HL-60 (cell line): Measurements from ENCODE around the gene REPS1.

Experiments
- CTCF ChIP-seq: IDR thresholded peaks from one replicate; pipeline ENCODE4 v1.5.1; 2011; ENCODE audit warnings: low read length, control low read depth, inconsistent platforms; ENCODE audit not compliant: insufficient read depth
- GABPA ChIP-seq: IDR thresholded peaks from 2 replicates; pipeline ENCODE4 v1.6.1; 2012; ENCODE audit warnings: low read depth
- POLR2AphosphoS5 ChIP-seq: IDR thresholded peaks from 2 replicates; pipeline ENCODE4 v1.6.1; 2012; ENCODE audit warnings: low read depth
- REST ChIP-seq: IDR thresholded peaks from 2 replicates; pipeline ENCODE4 v1.6.1; 2012; ENCODE audit warnings: low read depth; ENCODE audit not compliant: insufficient replicate concordance
- SPI1 ChIP-seq: IDR thresholded peaks from 2 replicates; pipeline ENCODE4 v1.6.1; 2012; ENCODE audit warnings: low read depth, mild to moderate bottlenecking, borderline replicate concordance

- TF ChIP-seq CTCF: no peak
- TF ChIP-seq POLR2AphosphoS5: no peak
- no peak for TF ChIP-seq REST
- no peak for TF ChIP-seq GABPA
- no peak for TF ChIP-seq SPI1
Measured at GRCh38 chr6:138987080-138987642, 892 bp downstream of the REPS1 start.
